Activated T-cell treated with anti-CD3 and anti-CD28 coated beads, Interleukin-2, amount 50 U/mL, for 4 hours (primary cell): ENCODE results near the gene TEX19. TPM values are rescaled to one million over a fixed set of nuclear protein-coding genes. Genes with fewer than 3 reads are reported as not detected.
"Not testable (repeated sequence)": the region's sequence is repeated elsewhere in the genome, so short reads cannot be mapped to it uniquely, and the experiment has no call there.

ENCODE experiments used
- ATAC-seq, 2 donors: fragments of 200-7000 bp; cut with Tn5 transposase; one replicate each; pipeline ENCODE4 v1.10.0; 2021
- DNase-seq: peaks from one replicate; pipeline ENCODE4 v3.0.0-alpha.2; 2020
- H3K27me3 Mint-ChIP-seq: one replicate; pipeline ENCODE4 v1.8.0; 2021; ENCODE audit warnings: low read depth, mixed read lengths
- H3K36me3 Mint-ChIP-seq: one replicate; pipeline ENCODE4 v1.8.0; 2022; ENCODE audit warnings: mixed read lengths; ENCODE audit not compliant: insufficient read depth
- H3K4me1 Mint-ChIP-seq: one replicate; pipeline ENCODE4 v1.8.0; 2021; ENCODE audit warnings: low read depth, mixed read lengths
- H3K4me3 Mint-ChIP-seq: one replicate; pipeline ENCODE4 v1.8.0; 2021; ENCODE audit warnings: mild to moderate bottlenecking, moderate library complexity, mixed read lengths
- H3K9me3 Mint-ChIP-seq: one replicate; pipeline ENCODE4 v1.8.0; 2021; ENCODE audit warnings: mixed read lengths
- total RNA-seq, 3 donors: library from RNA; stranded (reverse); gene quantifications; one replicate each; pipeline ENCODE4 v1.2.1, GENCODE V29; 2021

Gene TEX19
- total RNA-seq, 3 donors from 2014 or later = 0.16 to 0.38 (median 0.25) TPM

- DNase-seq = no peak
- Mint-ChIP-seq H3K9me3 (no peaks in the 10 kb centered on the region), H3K36me3 (no peaks in the 10 kb centered on the region), H3K4me1 (peaks cover 4% of the 10 kb centered on the region), H3K27me3 (peaks cover 11% of the 10 kb centered on the region), H3K4me3 (no peak overlapping the region)
- ATAC-seq = no peak
These were observed 5.6 kb upstream of the TEX19 start for GRCh38 chr17:82353484-82353883.

GRCh38 chr17:82354804-82355308 lies 4.2 kb upstream of the TEX19 start:
- Mint-ChIP-seq H3K27me3 (peaks cover 14% of the 10 kb centered on the region), H3K4me3 (no peak overlapping the region), H3K36me3 (no peaks in the 10 kb centered on the region), H3K4me1 (peaks cover 8% of the 10 kb centered on the region), H3K9me3 (no peaks in the 10 kb centered on the region)
- ATAC-seq (no peak), DNase-seq (no peak)

- no peak for ATAC-seq
- Mint-ChIP-seq H3K36me3 (no peaks in the 10 kb centered on the region), H3K4me3 (no peak overlapping the region), H3K27me3 (peaks cover 14% of the 10 kb centered on the region), H3K9me3 (no peaks in the 10 kb centered on the region), H3K4me1 (peaks cover 8% of the 10 kb centered on the region)
- DNase-seq = no peak
These were observed 3.1 kb upstream of the TEX19 start for GRCh38 chr17:82355770-82356427.

- H3K4me3 Mint-ChIP-seq = no peak overlapping the region
- H3K27me3 Mint-ChIP-seq = peaks cover 14% of the 10 kb centered on the region
- DNase-seq (no peak), ATAC-seq (no peak)
- no peaks in the 10 kb centered on the region for H3K36me3 Mint-ChIP-seq
- no peaks in the 10 kb centered on the region for H3K9me3 Mint-ChIP-seq
- peaks cover 8% of the 10 kb centered on the region for H3K4me1 Mint-ChIP-seq
These were observed 2.1 kb upstream of the TEX19 start for GRCh38 chr17:82356845-82357355.

- peaks cover 8% of the 10 kb centered on the region for H3K4me1 Mint-ChIP-seq
- H3K27me3 Mint-ChIP-seq = peaks cover 14% of the 10 kb centered on the region
- DNase-seq (no peak), ATAC-seq (no peak)
- no peaks in the 10 kb centered on the region for H3K9me3 Mint-ChIP-seq
- H3K4me3 Mint-ChIP-seq = no peak overlapping the region
- H3K36me3 Mint-ChIP-seq = no peaks in the 10 kb centered on the region
These were observed 1.7 kb upstream of the TEX19 start for GRCh38 chr17:82357394-82357793.

- not testable (repeated sequence) for ATAC-seq, H3K9me3 Mint-ChIP-seq, H3K4me3 Mint-ChIP-seq, DNase-seq, H3K36me3 Mint-ChIP-seq, H3K4me1 Mint-ChIP-seq
- H3K27me3 Mint-ChIP-seq = peaks cover 14% of the 10 kb centered on the region
These were observed 516 bp downstream of the TEX19 start for GRCh38 chr17:82359451-82360074.

- H3K27me3 Mint-ChIP-seq = peaks cover 7% of the 10 kb centered on the region
- no peak overlapping the region for H3K4me3 Mint-ChIP-seq
- H3K4me1 Mint-ChIP-seq = peaks cover 8% of the 10 kb centered on the region
- DNase-seq (no peak), ATAC-seq (no peak)
- H3K9me3 Mint-ChIP-seq = no peaks in the 10 kb centered on the region
- H3K36me3 Mint-ChIP-seq = no peaks in the 10 kb centered on the region
These were observed 3.0 kb downstream of the TEX19 start for GRCh38 chr17:82361885-82362633.

- Mint-ChIP-seq H3K4me3 (no peak overlapping the region), H3K4me1 (peaks cover 5% of the 10 kb centered on the region), H3K9me3 (no peaks in the 10 kb centered on the region), H3K36me3 (no peaks in the 10 kb centered on the region), H3K27me3 (peaks cover 13% of the 10 kb centered on the region)
- ATAC-seq = no peak
- DNase-seq = no peak
These were observed 6.7 kb downstream of the TEX19 start for GRCh38 chr17:82365606-82366295.

GRCh38 chr17:82366749-82367148 lies 7.7 kb downstream of the TEX19 start:
- no peaks in the 10 kb centered on the region for H3K36me3 Mint-ChIP-seq
- H3K4me1 Mint-ChIP-seq = peaks cover 10% of the 10 kb centered on the region
- H3K4me3 Mint-ChIP-seq = no peak overlapping the region
- peaks cover 19% of the 10 kb centered on the region for H3K27me3 Mint-ChIP-seq
- DNase-seq = no peak
- no peak for ATAC-seq
- no peaks in the 10 kb centered on the region for H3K9me3 Mint-ChIP-seq

- peaks cover 15% of the 10 kb centered on the region for H3K4me1 Mint-ChIP-seq
- H3K27me3 Mint-ChIP-seq = peaks cover 25% of the 10 kb centered on the region
- H3K9me3 Mint-ChIP-seq = no peaks in the 10 kb centered on the region
- H3K4me3 Mint-ChIP-seq = no peak overlapping the region
- ATAC-seq (no peak), DNase-seq (no peak)
- H3K36me3 Mint-ChIP-seq = no peaks in the 10 kb centered on the region
These were observed 8.9 kb downstream of the TEX19 start for GRCh38 chr17:82367724-82368524.

- ATAC-seq (no peak), DNase-seq (no peak)
- peaks cover 34% of the 10 kb centered on the region for H3K27me3 Mint-ChIP-seq
- H3K36me3 Mint-ChIP-seq = no peaks in the 10 kb centered on the region
- peaks cover 21% of the 10 kb centered on the region for H3K4me1 Mint-ChIP-seq
- H3K4me3 Mint-ChIP-seq = no peak overlapping the region
- no peaks in the 10 kb centered on the region for H3K9me3 Mint-ChIP-seq
These were observed 10.2 kb downstream of the TEX19 start for GRCh38 chr17:82369211-82369610.

GRCh38 chr17:82370471-82371332 lies 11.7 kb downstream of the TEX19 start:
- Mint-ChIP-seq H3K9me3 (no peaks in the 10 kb centered on the region), H3K36me3 (no peaks in the 10 kb centered on the region), H3K4me3 (peak overlapping the region; percentile 71), H3K4me1 (peaks cover 21% of the 10 kb centered on the region), H3K27me3 (peaks cover 37% of the 10 kb centered on the region)
- ATAC-seq (peak; percentile 48 to 62), DNase-seq (peak; percentile 28)
